CD4-positive, alpha-beta T cell treated with Interleukin-12 subunit alpha and Interleukin-12 subunit beta, for 1 hour (primary cell): Measurements from ENCODE around the gene GTF2F2.
"Not testable (repeated sequence)": the region's sequence is repeated elsewhere in the genome, so short reads cannot be mapped to it uniquely, and the experiment has no call there.

Experiments used
- DNase-seq: peaks from one replicate; pipeline ENCODE4 v3.0.0-alpha.2; 2020

The GTF2F2 gene

DNA sequence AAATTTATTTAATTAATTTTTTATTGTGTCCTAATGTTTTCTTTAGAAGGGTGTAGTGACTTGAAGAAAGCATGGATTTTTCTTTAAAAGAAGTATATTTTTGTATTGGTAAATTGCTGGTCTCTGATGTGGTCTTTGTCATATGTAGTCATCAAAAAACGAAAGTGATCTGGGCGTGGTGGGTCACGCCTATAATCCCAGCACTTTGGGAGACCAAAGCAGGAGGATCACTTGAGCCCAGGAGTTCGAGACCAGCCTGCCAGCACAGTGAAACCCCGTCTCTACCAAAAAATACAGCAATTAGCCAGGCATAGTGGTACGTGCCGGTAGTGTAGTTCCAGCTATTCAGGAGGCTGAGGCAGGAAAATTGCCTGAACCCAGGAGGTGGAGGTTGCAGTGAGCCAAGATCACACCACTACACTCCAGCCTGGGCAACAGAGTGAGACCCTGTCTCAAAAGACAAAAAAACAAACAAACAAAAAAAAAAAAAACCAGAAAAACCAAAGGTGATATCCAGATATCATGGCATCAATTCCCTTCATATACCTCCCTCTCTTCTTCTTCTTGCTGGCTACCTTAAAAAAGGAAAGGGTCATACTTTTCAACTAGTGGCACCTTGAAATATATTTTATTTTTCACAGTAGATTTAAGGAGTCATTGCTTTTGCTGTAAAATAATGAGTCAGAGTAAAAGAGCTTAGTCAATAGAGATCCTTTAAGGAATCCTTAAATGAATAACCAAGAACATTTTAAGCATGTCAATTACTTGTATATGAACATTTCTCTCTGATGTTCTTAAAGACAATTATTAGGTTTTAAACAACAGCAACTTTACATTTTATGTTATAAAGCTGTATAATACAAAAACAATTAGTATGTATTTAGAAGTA lies 60.6 kb downstream of the GTF2F2 start:
- DNase-seq: no peak

DNA sequence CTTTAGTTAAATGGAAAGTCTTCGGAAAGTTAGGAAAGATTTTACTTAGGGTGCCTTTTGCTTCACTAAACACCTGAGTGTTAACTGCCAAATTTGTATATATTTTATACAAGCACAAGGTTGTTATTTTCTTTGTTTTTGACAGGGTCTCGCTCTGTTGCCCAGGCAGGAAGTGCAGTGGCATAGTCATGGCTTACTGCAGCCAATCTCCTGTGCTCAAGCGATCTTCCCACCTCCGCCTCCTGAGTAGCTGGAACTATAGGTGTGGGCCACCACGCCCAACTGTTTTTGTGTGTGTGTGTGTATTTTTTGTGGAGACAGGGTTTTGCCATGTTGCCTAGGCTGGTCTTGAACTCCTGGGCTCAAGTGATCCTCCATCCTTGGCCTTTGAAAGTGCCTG lies 64.4 kb downstream of the GTF2F2 start:
- DNase-seq: no peak

DNA sequence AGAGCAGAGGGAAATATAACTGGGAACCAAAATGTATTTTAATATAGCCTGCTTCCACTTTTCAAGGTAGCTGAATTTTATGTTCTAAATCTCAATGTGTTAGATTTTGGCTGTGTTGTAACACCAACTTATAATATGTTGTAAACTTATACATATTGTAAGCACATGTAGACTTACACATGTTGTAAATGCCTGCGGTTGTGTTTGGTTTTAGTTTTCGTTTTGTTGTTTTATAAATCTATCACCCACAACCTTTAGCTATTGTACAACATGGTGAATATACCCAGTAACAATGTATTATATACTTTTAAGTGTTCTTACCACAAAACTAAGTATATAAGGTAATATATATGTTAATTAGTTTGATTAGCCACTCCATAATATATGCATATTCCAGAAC lies 65.0 kb downstream of the GTF2F2 start:
- DNase-seq: no peak

- not testable (repeated sequence) for DNase-seq
These were observed 68.8 kb downstream of the GTF2F2 start for GRCh38 chr13:45189077-45189476.

GRCh38 chr13:45189511-45189910 lies 69.2 kb downstream of the GTF2F2 start:
- DNase-seq: not testable (repeated sequence)

DNA sequence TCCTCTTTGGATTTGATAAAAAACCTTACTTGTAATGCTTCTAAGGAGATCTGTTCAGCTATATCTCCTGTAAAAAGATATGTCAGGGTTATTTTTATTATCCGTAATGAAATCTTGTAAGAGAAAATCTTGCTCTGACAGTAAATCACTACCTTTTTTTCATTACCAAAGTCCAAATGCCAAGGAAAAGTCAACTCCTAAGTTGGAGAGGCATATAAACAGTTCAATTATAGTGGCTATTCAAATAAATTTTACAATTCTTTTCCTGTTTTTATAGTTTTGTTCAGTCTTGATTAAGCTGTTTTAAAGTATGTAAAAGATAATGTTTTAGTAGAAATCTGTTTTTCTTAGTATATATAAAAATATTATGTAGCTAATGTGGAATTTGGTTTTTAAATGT lies 71.6 kb downstream of the GTF2F2 start:
- no peak for DNase-seq

DNA sequence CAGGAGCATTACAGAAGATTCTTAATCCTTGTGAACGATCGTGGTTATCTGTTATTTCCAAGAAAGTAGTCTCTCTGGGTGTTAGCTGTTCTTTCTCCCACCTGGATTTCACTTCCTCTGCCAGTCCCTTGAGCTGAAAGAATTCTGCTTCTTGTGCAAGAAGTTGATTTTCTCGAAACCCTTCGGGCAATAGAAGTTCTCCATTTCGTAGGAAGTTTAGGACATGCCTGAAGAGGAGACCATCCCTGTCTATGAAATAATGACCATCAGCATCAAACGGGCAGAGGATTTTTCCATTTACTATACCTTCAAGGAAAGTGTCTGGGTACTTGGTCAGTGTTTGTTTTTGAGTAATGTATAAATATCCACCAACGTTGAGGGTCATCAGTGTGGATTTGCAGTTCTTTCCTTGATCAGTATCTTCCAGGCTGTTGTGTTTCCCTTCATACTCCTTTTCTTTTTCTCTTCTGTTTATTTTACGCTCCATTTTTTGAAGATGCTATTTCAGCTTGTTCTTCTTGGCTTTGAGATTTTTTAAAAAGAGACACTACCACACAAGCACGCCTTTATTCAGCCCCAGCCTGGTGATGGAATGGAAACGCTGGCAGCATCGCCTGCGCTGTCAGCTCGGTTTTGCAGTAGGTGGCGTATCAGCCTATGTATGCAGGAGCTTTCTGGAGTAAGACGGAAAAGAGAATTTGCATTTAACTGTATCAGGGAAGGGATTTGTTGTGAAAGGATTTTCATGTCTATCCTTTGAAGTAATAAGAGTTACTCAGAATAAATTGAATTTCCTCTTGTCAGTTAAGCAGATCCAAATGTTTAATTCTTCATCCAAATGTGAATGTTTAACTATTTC lies 74.0 kb downstream of the GTF2F2 start:
- no peak for DNase-seq

- DNase-seq: no peak
These were observed 75.1 kb downstream of the GTF2F2 start for GRCh38 chr13:45195421-45195820.

DNA sequence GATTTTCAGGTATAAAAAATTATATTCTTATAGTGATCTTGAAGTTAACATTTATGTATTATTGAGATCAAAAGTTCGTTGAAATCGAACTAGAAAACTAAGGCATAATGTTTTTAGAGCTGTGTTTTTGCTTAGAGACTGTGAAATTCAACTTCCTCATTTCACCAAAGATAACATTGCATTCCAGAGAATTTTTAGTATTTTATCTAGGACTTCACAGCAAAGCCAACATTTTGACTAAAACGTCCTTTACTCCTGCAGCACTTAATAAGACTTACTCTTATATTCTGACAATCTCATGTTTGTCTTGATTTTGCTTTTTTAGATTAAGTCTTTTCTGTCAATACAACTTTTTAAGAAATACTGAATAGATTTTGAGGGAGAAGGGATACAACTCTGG lies 75.8 kb downstream of the GTF2F2 start:
- no peak for DNase-seq

DNA sequence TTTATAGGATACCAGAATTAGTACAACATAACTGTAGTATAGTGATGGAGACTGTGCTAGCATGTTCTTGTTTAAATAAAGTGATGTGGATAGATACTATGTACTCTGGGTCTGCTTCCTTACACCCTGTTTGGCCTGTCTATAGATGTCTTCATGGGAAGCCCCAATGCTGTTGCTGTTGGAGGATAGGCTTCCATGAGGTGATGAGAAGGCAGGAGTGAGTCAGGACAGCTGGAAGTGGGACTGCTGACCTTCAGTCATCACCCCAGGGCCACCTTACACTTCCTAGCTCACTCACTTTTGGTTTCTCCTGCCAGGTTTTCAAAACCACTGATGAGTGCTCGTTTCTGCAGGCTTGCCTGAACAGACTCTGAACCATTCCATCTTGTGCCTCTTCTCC lies 76.3 kb downstream of the GTF2F2 start:
- no peak for DNase-seq

- DNase-seq: no peak
These were observed 77.7 kb downstream of the GTF2F2 start for GRCh38 chr13:45198041-45198440.

DNA sequence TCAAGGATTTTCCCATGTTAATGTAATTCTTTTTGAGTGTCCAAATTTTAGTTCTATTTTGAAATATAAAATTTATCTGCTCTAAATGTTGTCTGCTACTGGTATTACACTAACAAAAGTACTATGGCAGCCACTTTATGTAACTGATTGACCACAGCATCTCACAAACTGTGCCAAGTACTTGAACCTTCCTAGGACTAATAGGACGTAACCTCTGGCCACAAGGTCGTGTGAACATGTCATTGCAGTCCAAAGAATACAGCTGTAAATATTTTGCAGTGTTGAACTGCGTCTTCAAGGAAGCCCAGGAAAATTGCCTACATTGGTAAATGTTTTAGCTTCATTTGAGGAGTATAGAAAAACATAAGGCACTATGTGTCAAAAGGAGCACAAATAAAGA lies 78.6 kb downstream of the GTF2F2 start:
- no peak for DNase-seq

GRCh38 chr13:45199711-45200110 lies 79.4 kb downstream of the GTF2F2 start:
- DNase-seq: no peak

GRCh38 chr13:45200701-45201232 lies 80.5 kb downstream of the GTF2F2 start, which contains the start of gene KCTD4:
KCTD4 (minus strand) TSS chr13:45201045; CDS start chr13:45194567, 6,478 bp downstream.
- DNase-seq: no peak

DNA sequence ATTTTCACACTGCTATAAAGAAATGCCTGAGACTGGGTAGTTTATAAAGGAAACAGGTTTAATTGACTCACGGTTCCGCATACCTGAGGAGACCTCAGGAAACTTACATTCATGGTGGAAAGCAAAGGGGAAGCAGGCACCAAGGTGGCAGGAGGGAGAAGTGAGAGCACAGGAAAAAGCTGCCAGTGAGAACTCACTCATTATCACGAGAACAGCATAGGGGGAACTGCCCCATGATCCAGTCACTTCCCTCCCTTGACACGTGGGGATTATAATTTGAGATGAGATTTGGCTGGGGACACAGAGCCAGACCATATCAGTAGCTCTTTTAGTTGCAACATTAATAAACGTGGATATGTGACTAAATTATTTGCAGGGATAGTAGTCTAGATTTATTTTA lies 84.8 kb downstream of the GTF2F2 start:
- no peak for DNase-seq

GRCh38 chr13:45206340-45206739 lies 86.0 kb downstream of the GTF2F2 start:
- DNase-seq: no peak

- no peak for DNase-seq
These were observed 87.0 kb downstream of the GTF2F2 start for GRCh38 chr13:45207319-45207718.

GRCh38 chr13:45208132-45208531 lies 87.8 kb downstream of the GTF2F2 start:
- no peak for DNase-seq

GRCh38 chr13:45209229-45209628 lies 88.9 kb downstream of the GTF2F2 start:
- DNase-seq: no peak

GRCh38 chr13:45215392-45216077 lies 95.2 kb downstream of the GTF2F2 start:
- no peak for DNase-seq

DNA sequence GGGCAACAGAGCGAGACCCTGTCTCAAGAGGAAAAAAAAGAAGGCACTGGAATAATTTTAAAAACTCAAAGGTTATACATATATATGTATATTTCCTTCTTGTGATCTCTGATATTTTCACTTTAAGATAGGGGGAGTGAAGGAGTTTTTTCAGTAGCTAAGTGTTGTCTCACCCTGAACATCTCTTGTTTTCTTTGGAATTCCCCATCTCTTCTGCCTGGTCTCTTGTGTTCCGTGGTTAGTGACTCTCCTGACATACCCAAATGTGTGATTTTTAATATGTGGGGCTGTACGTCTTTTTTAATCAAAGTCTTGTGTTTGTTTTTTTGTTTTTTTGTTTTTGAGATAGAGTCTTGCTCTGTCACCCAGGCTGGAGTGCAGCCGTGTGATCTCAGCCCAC lies 95.9 kb downstream of the GTF2F2 start:
- no peak for DNase-seq

- DNase-seq: no peak
These were observed 98.4 kb downstream of the GTF2F2 start for GRCh38 chr13:45218689-45219088.
